HepG2 (cell line): ENCODE measurements around the gene ZNF433. TPM values are rescaled to one million over a fixed set of nuclear protein-coding genes. Genes with fewer than 3 reads are reported as not detected.

Experiments used
- ATAC-seq: fragments of 200-7000 bp; cut with Tn5 transposase; 3 replicates; pipeline ENCODE4 v1.9.1; 2020; ENCODE audit warnings: mild to moderate bottlenecking, moderate library complexity
- BruUV-seq: library from RNA; stranded (reverse); fragments of 400-500 nt; replicated peaks from 2 replicates; lab custom pipeline; 2021; lab: Mats Ljungman, UMichigan
- CTCF ChIA-PET: fragments of 300-600 bp; formaldehyde crosslinking; extraction: SDS; loops from one replicate; lab custom pipeline; 2021; ENCODE audit warnings: low total read pairs, inconsistent platforms, low intra/inter-chr PET ratio; lab: Yijun Ruan, JAX
- POLR2A ChIA-PET: fragments of 350-600 bp; sonication (Branson Sonifier 250); formaldehyde crosslinking; loops from one replicate; lab custom pipeline; 2020; ENCODE audit warnings: antibody characterized with exemption, inconsistent platforms; lab: Yijun Ruan, JAX
- DNase-seq: peaks from one replicate; pipeline ENCODE4 v3.0.0-alpha.2; 2015; ENCODE audit warnings: low spot score
- FAIRE-seq: peaks from 3 replicates; lab custom pipeline; 2011; peaks lifted over from hg19 to GRCh38; lab: Jason Lieb, UNC
- H2AFZ ChIP-seq: one replicate; pipeline ENCODE4 v1.6.1; 2011; ENCODE audit warnings: low read length, inconsistent platforms
- H3K27ac ChIP-seq: fragments of 300-600 bp; 3 replicates; pipeline ENCODE4 v1.8.0; 2011; ENCODE audit warnings: mixed run types, mild to moderate bottlenecking, mixed read lengths, low read length, inconsistent platforms; ENCODE audit not compliant: insufficient read depth; ENCODE audit errors: extremely low read length
- H3K27me3 ChIP-seq, 2 experiments: fragments of 200-600 bp in 1 of 2; 2 replicates in 1 of 2; 3 replicates in 1 of 2; pipeline versions ENCODE4 v1.6.0 to v1.8.0; 2011; ENCODE audit warnings: low read length in 2 of 2, mild to moderate bottlenecking in 2 of 2, moderate library complexity in 2 of 2, inconsistent platforms in 1 of 2; ENCODE audit not compliant: insufficient read depth in 2 of 2, control insufficient read depth in 1 of 2
- H3K36me3 ChIP-seq, 2 experiments: fragments of 200-600 bp in 1 of 2; replicated peaks in 1 of 2; 2 replicates in 1 of 2; 3 replicates in 1 of 2; pipeline versions ENCODE4 v1.5.1 to v1.8.0; 2011; ENCODE audit warnings: low read length in 2 of 2, inconsistent platforms in 1 of 2; ENCODE audit not compliant: insufficient read depth in 2 of 2, control insufficient read depth in 1 of 2
- H3K4me1 ChIP-seq: 2 replicates; pipeline ENCODE4 v1.5.1; 2012; ENCODE audit warnings: low read length, inconsistent platforms; ENCODE audit not compliant: insufficient read depth
- H3K4me2 ChIP-seq: 2 replicates; pipeline ENCODE4 v1.6.0; 2011; ENCODE audit warnings: low read depth, low read length, inconsistent platforms
- H3K4me3 ChIP-seq, 3 experiments: fragments of 200-600 bp in 1 of 3; sonication (generic), shearing (Covaris generic) in 1 of 3; replicated peaks in 1 of 3; 2 replicates each; pipeline ENCODE4 v1.5.1; 2011 to 2016; ENCODE audit warnings: low read length in 3 of 3, inconsistent platforms in 2 of 3, low read depth in 2 of 3, mild to moderate bottlenecking in 2 of 3, control low read depth in 1 of 3, mixed read lengths in 1 of 3; ENCODE audit not compliant: insufficient read depth in 1 of 3
- H3K79me2 ChIP-seq: one replicate; pipeline ENCODE4 v1.6.1; 2011; ENCODE audit warnings: low read length, inconsistent platforms; ENCODE audit not compliant: insufficient read depth
- H3K9ac ChIP-seq: 2 replicates; pipeline ENCODE4 v1.6.0; 2011; ENCODE audit warnings: mild to moderate bottlenecking, low read depth, low read length, inconsistent platforms; ENCODE audit not compliant: insufficient read depth
- H3K9me3 ChIP-seq: 2 replicates; pipeline ENCODE4 v1.5.1; 2012; ENCODE audit warnings: mild to moderate bottlenecking, low read length
- H4K20me1 ChIP-seq: 2 replicates; pipeline ENCODE4 v1.6.0; 2011; ENCODE audit warnings: inconsistent platforms, mild to moderate bottlenecking, low read length, moderate library complexity; ENCODE audit not compliant: insufficient read depth
- CREB1 ChIP-seq, 2 experiments: fragments of 450-650 bp in 1 of 2; IDR thresholded peaks; 2 replicates each; pipeline ENCODE4 v1.6.1; 2016 to 2017; ENCODE audit warnings: control low read depth in 1 of 2, mild to moderate bottlenecking in 1 of 2, missing compliant biosample characterization in 1 of 2, missing genetic modification characterization in 1 of 2
- GTF2F1 ChIP-seq: fragments of 150-350 bp; IDR thresholded peaks from 2 replicates; pipeline ENCODE4 v1.6.1; 2014; ENCODE audit warnings: low read length
- HOXA9 ChIP-seq: sonication (generic); formaldehyde crosslinking; IDR thresholded peaks from 2 replicates; pipeline ENCODE4 v1.8.1; 2022; ENCODE audit warnings: missing genetic modification reagents, mild to moderate bottlenecking, moderate library complexity, borderline replicate concordance
- ISL2 ChIP-seq: sonication (generic); formaldehyde crosslinking; IDR thresholded peaks from 2 replicates; pipeline ENCODE4 v1.5.0; 2020; ENCODE audit warnings: missing genetic modification reagents
- PAXIP1 ChIP-seq: sonication (generic); formaldehyde crosslinking; conservative IDR thresholded peaks from 2 replicates; pipeline ENCODE4 v1.4.0; 2020; ENCODE audit warnings: mild to moderate bottlenecking, missing genetic modification reagents, moderate library complexity
- RAD21 ChIP-seq: fragments of 450-650 bp; formaldehyde crosslinking; IDR thresholded peaks from 2 replicates; pipeline ENCODE4 v1.5.0; 2020; ENCODE audit warnings: mild to moderate bottlenecking
- SOX6 ChIP-seq, 2 experiments: fragments of 450-650 bp in 1 of 2; sonication (generic) in 1 of 2; formaldehyde crosslinking in 1 of 2; IDR thresholded peaks; 2 replicates each; pipeline versions ENCODE4 v1.4.0 to v1.6.1; 2017 to 2020; ENCODE audit warnings: antibody characterized with exemption in 1 of 2, mild to moderate bottlenecking in 1 of 2, missing genetic modification reagents in 1 of 2
- SP1 ChIP-seq, 2 experiments: fragments of 450-650 bp in 1 of 2; sonication (generic) in 1 of 2; formaldehyde crosslinking in 1 of 2; IDR thresholded peaks; 2 replicates each; pipeline versions ENCODE4 v1.4.0 to v1.6.1; 2016 to 2020; ENCODE audit warnings: missing genetic modification reagents in 1 of 2
- TP53 ChIP-seq: sonication (generic); formaldehyde crosslinking; conservative IDR thresholded peaks from 2 replicates; pipeline ENCODE4 v1.4.0; 2020; ENCODE audit warnings: missing genetic modification reagents
- U2AF1 ChIP-seq: fragments of 200-400 bp; formaldehyde crosslinking; optimal IDR thresholded peaks from 2 replicates; pipeline ENCODE3; 2017; ENCODE audit warnings: mild to moderate bottlenecking, low read depth, low read length
- USF2 ChIP-seq, 2 experiments: sonication (generic) in 1 of 2; formaldehyde crosslinking in 1 of 2; IDR thresholded peaks; 2 replicates each; pipeline versions ENCODE4 v1.5.1 to v1.6.1; 2011 to 2020; ENCODE audit warnings: borderline replicate concordance in 1 of 2, low read depth in 1 of 2, low read length in 1 of 2, mild to moderate bottlenecking in 1 of 2, missing genetic modification reagents in 1 of 2, moderate library complexity in 1 of 2
- ZNF225 ChIP-seq: sonication (generic); formaldehyde crosslinking; IDR thresholded peaks from 2 replicates; pipeline ENCODE4 v1.4.0; 2020; ENCODE audit warnings: mild to moderate bottlenecking, missing genetic modification reagents
- ZNF282 ChIP-seq: fragments of 450-650 bp; IDR thresholded peaks from 2 replicates; pipeline ENCODE4 v1.6.1; 2018; ENCODE audit not compliant: partially characterized antibody
- ZNF614 ChIP-seq: IDR thresholded peaks from 2 replicates; pipeline ENCODE4 v1.6.1; 2018; ENCODE audit warnings: missing biosample characterization, missing genetic modification reagents, inconsistent platforms, borderline replicate concordance
- ZNF839 ChIP-seq: sonication (generic); formaldehyde crosslinking; IDR thresholded peaks from 2 replicates; pipeline ENCODE4 v1.4.0; 2020; ENCODE audit warnings: missing genetic modification reagents, mild to moderate bottlenecking, borderline replicate concordance
- ZNF883 ChIP-seq: sonication (generic); formaldehyde crosslinking; IDR thresholded peaks from 2 replicates; pipeline ENCODE4 v1.5.1; 2020; ENCODE audit warnings: mild to moderate bottlenecking, missing genetic modification reagents; ENCODE audit errors: not compliant biosample characterization
- WGBS: methylation state at CpG from one replicate; pipeline ENCODE4 v1.1.6; 2017; ENCODE audit warnings: low lambda C conversion rate; 5-methylcytosine and 5-hydroxymethylcytosine counted together
- in situ Hi-C: cut with HindIII; loops from 2 replicates; pipeline ENCODE4 v1.10.0; 2017; ENCODE audit warnings: low pct_unique_long_range_greater_than_20kb; ENCODE audit not compliant: extremely low pct_ligation_motif_present
- intact Hi-C: fragments of 100-400 bp; cut with micrococcal nuclease; formaldehyde crosslinking; loops from one replicate; pipeline ENCODE4 v1.10.0; 2022; ENCODE audit not compliant: unreplicated experiment
- polyA plus RNA-seq, 8 experiments: library from polyadenylated mRNA; depleted of rRNA in 3 of 8; stranded (reverse) in 7 of 8; unstranded in 1 of 8; fragments of >200 nt; fragmentation: Illumina TruSeq in 4 of 8; extraction: Trizol in 4 of 8; gene quantifications; 2 replicates each; pipeline versions ENCODE4 v1.2.1 to v1.2.3, GENCODE V29; 2011 to 2016; ENCODE audit warnings: low read depth in 4 of 8, missing spikeins in 1 of 8, mixed read lengths in 1 of 8; ENCODE audit not compliant: insufficient read depth in 1 of 8
- total RNA-seq, 5 experiments: library from RNA; depleted of rRNA; stranded (reverse); fragments of >200 nt; fragmentation: Illumina TruSeq; extraction: Trizol; gene quantifications; 2 replicates each; pipeline ENCODE4 v1.2.3, GENCODE V29; 2016; ENCODE audit warnings: low read depth in 1 of 5

Gene ZNF433
- total and polyA plus RNA-seq, 2 of the 13 experiments (the other 11 are each of a cell fraction or from before 2014, with no cell fraction given), result 1.8 to 4.9 TPM

- in situ Hi-C loops, result no loop called here
- no peaks in the 10 kb centered on the region for H3K9me3 ChIP-seq
- ATAC-seq, result peak; percentile 98
- TF ChIP-seq RAD21 (peak; percentile 71), ZNF883 (CRISPR knock-in tag) (no peak), ZNF225 (CRISPR knock-in tag) (peak; percentile 86; the same call in 1 of the 2 replicates), U2AF1 (peak; percentile 60), ZNF839 (CRISPR knock-in tag) (peak; percentile 44; the same call in 1 of the 2 replicates), ZNF282 (no peak), SP1 (IDR thresholded peaks at IDR 0.05) (no peak), SP1 (CRISPR knock-in tag; IDR thresholded peaks at IDR 0.05) (peak; percentile 81), ISL2 (peak; percentile 63; the same call in 1 of the 2 replicates), HOXA9 (peak; percentile 60; the same call in 1 of the 2 replicates), ZNF614 (peak; percentile 86), TP53 (CRISPR knock-in tag) (peak; percentile 54; the same call in 1 of the 2 replicates), GTF2F1 (peak; percentile 85), CREB1 (IDR thresholded peaks at IDR 0.05) (no peak), CREB1 (CRISPR knock-in tag; IDR thresholded peaks at IDR 0.05) (no peak), SOX6 (IDR thresholded peaks at IDR 0.05) (no peak), SOX6 (CRISPR knock-in tag; IDR thresholded peaks at IDR 0.05) (peak; percentile 67), PAXIP1 (CRISPR knock-in tag) (peak; percentile 35; the same call in 1 of the 2 replicates), USF2 (IDR thresholded peaks at IDR 0.05; ENCODE audit: low read depth, low read length) (no peak), USF2 (CRISPR knock-in tag; IDR thresholded peaks at IDR 0.05; ENCODE audit: borderline replicate concordance) (no peak)
Observed at GRCh38 chr19:12052497-12053169, 17.2 kb upstream of the ZNF433 start, which contains the start of gene ZNF878. ZNF878 (minus strand) TSS chr19:12052961; CDS start chr19:12052801, 160 bp downstream.

More at GRCh38 chr19:12052497-12053169, 17.2 kb upstream of the ZNF433 start, which contains the start of gene ZNF878:
- intact Hi-C loops, result loop anchor here (2.0 kb wide), 1 partner anchor 128 kb away; the partner anchor contains the start of gene ZNF700
- DNase-seq (peak; percentile 97), FAIRE-seq (peak; percentile 78)
- no peaks in the 10 kb centered on the region for H3K79me2 ChIP-seq
- peaks cover 45% of the 10 kb centered on the region for H3K4me1 ChIP-seq
- no peak within 1 kb of the TSS for H2AFZ ChIP-seq
- under 1% methylated on average over 30 of the region's 46 CpGs for WGBS
- TSS peak; percentile 84 for BruUV-seq
- H3K9ac ChIP-seq, result peak within 1 kb of the TSS; percentile 94
- ChIA-PET POLR2A (interaction anchor here (0.7 to 2.6 kb wide), 27 partner anchors 9 to 524 kb away, joined by 3 to 47 read pairs (median 5); partner anchors contain the start of genes ECSIT, ZNF136, ZNF20 and ZNF433), CTCF (interaction anchor here (1.7 kb wide), 1 partner anchor 171 kb away, joined by 5 read pairs; no protein-coding TSS in a partner anchor)
- peaks cover 0 to 10% of the 10 kb centered on the region in 2 experiments; a peak in 2 of 5 replicates for H3K27me3 ChIP-seq
- no peaks in the 10 kb centered on the region for H4K20me1 ChIP-seq
- H3K36me3 ChIP-seq, result no peaks in the 10 kb centered on the region
- H3K27ac ChIP-seq, result peak within 1 kb of the TSS; percentile 93
- peak within 1 kb of the TSS; percentile 84 for H3K4me2 ChIP-seq
- H3K4me3 ChIP-seq, result peak within 1 kb of the TSS; percentile 77 to 97 (median 90)
